ENCODE results near the gene LRRC74A.

The LRRC74A gene

GRCh38 chr14:76806446-76806845 is 19.8 kb upstream of the LRRC74A start:
- no peak for DNase-seq
- in situ Hi-C loops (cut with MboI; ENCODE audit: low pct_unique_long_range_greater_than_20kb, low sequenced_read_pairs): no loop called here

- in situ Hi-C loops (cut with MboI; ENCODE audit: low pct_unique_long_range_greater_than_20kb, low sequenced_read_pairs): no loop called here
These were observed 18.2 kb upstream of the LRRC74A start for GRCh38 chr14:76808011-76808410.

GRCh38 chr14:76808990-76809389 is 17.2 kb upstream of the LRRC74A start:
- no peak for DNase-seq
- in situ Hi-C loops (cut with MboI; ENCODE audit: low pct_unique_long_range_greater_than_20kb, low sequenced_read_pairs): no loop called here

More at GRCh38 chr14:76808011-76808410, 18.2 kb upstream of the LRRC74A start:
- DNase-seq: no peak

- no peak for DNase-seq
- in situ Hi-C loops (cut with MboI; ENCODE audit: low pct_unique_long_range_greater_than_20kb, low sequenced_read_pairs): no loop called here
These were observed 15.7 kb upstream of the LRRC74A start for GRCh38 chr14:76810525-76810924.

GRCh38 chr14:76810953-76811400 is 15.2 kb upstream of the LRRC74A start:
- in situ Hi-C loops (cut with MboI; ENCODE audit: low pct_unique_long_range_greater_than_20kb, low sequenced_read_pairs): no loop called here

GRCh38 chr14:76811561-76811960 is 14.6 kb upstream of the LRRC74A start:
- in situ Hi-C loops (cut with MboI; ENCODE audit: low pct_unique_long_range_greater_than_20kb, low sequenced_read_pairs): no loop called here
- DNase-seq: no peak

More at GRCh38 chr14:76810953-76811400, 15.2 kb upstream of the LRRC74A start:
- DNase-seq: peak; percentile 48

- in situ Hi-C loops (cut with MboI; ENCODE audit: low pct_unique_long_range_greater_than_20kb, low sequenced_read_pairs): no loop called here
- DNase-seq: peak; percentile 26
These were observed 14.2 kb upstream of the LRRC74A start for GRCh38 chr14:76812093-76812421.

GRCh38 chr14:76812422-76813383 is 13.5 kb upstream of the LRRC74A start, which contains the start of gene ANGEL1:
Gene ANGEL1, minus strand, starts transcription at chr14:76812882. Its CDS starts 55 bp downstream, at chr14:76812827.
- in situ Hi-C loops (cut with MboI; ENCODE audit: low pct_unique_long_range_greater_than_20kb, low sequenced_read_pairs): no loop called here
- DNase-seq: peak; percentile 97

- in situ Hi-C loops (cut with MboI; ENCODE audit: low pct_unique_long_range_greater_than_20kb, low sequenced_read_pairs): no loop called here
- DNase-seq: no peak
These were observed 11.2 kb upstream of the LRRC74A start for GRCh38 chr14:76814726-76815645.

- no peak for DNase-seq
- in situ Hi-C loops (cut with MboI; ENCODE audit: low pct_unique_long_range_greater_than_20kb, low sequenced_read_pairs): no loop called here
These were observed 5.5 kb upstream of the LRRC74A start for GRCh38 chr14:76820700-76821099.

- DNase-seq: no peak
- in situ Hi-C loops (cut with MboI; ENCODE audit: low pct_unique_long_range_greater_than_20kb, low sequenced_read_pairs): no loop called here
These were observed 1.6 kb downstream of the LRRC74A start for GRCh38 chr14:76827696-76828296.

GRCh38 chr14:76828339-76829012 is 2.3 kb downstream of the LRRC74A start:
- in situ Hi-C loops (cut with MboI; ENCODE audit: low pct_unique_long_range_greater_than_20kb, low sequenced_read_pairs): no loop called here
- no peak for DNase-seq

GRCh38 chr14:76829013-76829365 is 2.8 kb downstream of the LRRC74A start:
- no peak for DNase-seq
- in situ Hi-C loops (cut with MboI; ENCODE audit: low pct_unique_long_range_greater_than_20kb, low sequenced_read_pairs): no loop called here

- in situ Hi-C loops (cut with MboI; ENCODE audit: low pct_unique_long_range_greater_than_20kb, low sequenced_read_pairs): no loop called here
- no peak for DNase-seq
These were observed 3.6 kb downstream of the LRRC74A start for GRCh38 chr14:76829650-76830421.

- in situ Hi-C loops (cut with MboI; ENCODE audit: low pct_unique_long_range_greater_than_20kb, low sequenced_read_pairs): no loop called here
- DNase-seq: no peak
These were observed 4.3 kb downstream of the LRRC74A start for GRCh38 chr14:76830556-76830955.

- in situ Hi-C loops (cut with MboI; ENCODE audit: low pct_unique_long_range_greater_than_20kb, low sequenced_read_pairs): no loop called here
These were observed 6.3 kb downstream of the LRRC74A start for GRCh38 chr14:76832503-76832988.

GRCh38 chr14:76833011-76833410 is 6.8 kb downstream of the LRRC74A start:
- DNase-seq: no peak
- in situ Hi-C loops (cut with MboI; ENCODE audit: low pct_unique_long_range_greater_than_20kb, low sequenced_read_pairs): no loop called here

More at GRCh38 chr14:76832503-76832988, 6.3 kb downstream of the LRRC74A start:
- no peak for DNase-seq

- in situ Hi-C loops (cut with MboI; ENCODE audit: low pct_unique_long_range_greater_than_20kb, low sequenced_read_pairs): no loop called here
- no peak for DNase-seq
These were observed 8.0 kb downstream of the LRRC74A start for GRCh38 chr14:76834241-76834661.

Data from KBM-7 (cell line).